Esophagus muscularis mucosa (tissue), 4 donors: ENCODE results near the gene BAIAP2. TPM values are rescaled to one million over a fixed set of nuclear protein-coding genes. Genes with fewer than 3 reads are reported as not detected.

Experiments used
- DNase-seq: peaks from one replicate; pipeline ENCODE4 v3.0.0-alpha.2; 2017; ENCODE audit errors: extremely low spot score
- H3K27ac ChIP-seq, 4 donors: fragments of 200-600 bp; sonication (generic); replicated peaks in 1 of 4; 1 replicate in 3 of 4; 2 replicates in 1 of 4; pipeline ENCODE4 v1.5.1; 2016 to 2019; ENCODE audit warnings: mild to moderate bottlenecking in 1 of 4
- H3K27me3 ChIP-seq, 4 donors: fragments of 200-600 bp; sonication (generic); one replicate each; pipeline versions ENCODE4 v1.5.1 to v1.6.0; 2016 to 2019
- H3K36me3 ChIP-seq, 4 donors: fragments of 200-600 bp; sonication (generic); one replicate each; pipeline ENCODE4 v1.5.1; 2016 to 2019
- H3K4me1 ChIP-seq, 4 donors: fragments of 200-600 bp; sonication (generic); one replicate each; pipeline ENCODE4 v1.5.1; 2016 to 2019
- H3K4me3 ChIP-seq, 4 donors: fragments of 200-600 bp; sonication (generic); 1 replicate in 2 of 4; 2 replicates in 2 of 4; pipeline ENCODE4 v1.5.1; 2016 to 2019; ENCODE audit warnings: mild to moderate bottlenecking in 4 of 4, moderate library complexity in 1 of 4
- H3K9me3 ChIP-seq, 4 donors: fragments of 200-600 bp; sonication (generic); 1 replicate in 3 of 4; 2 replicates in 1 of 4; pipeline ENCODE4 v1.5.1; 2016 to 2019
- CTCF ChIP-seq, 3 experiments: fragments of 200-600 bp in 2 of 3; fragments of 450-650 bp in 1 of 3; sonication (generic) in 2 of 3; IDR thresholded peaks; one replicate each; pipeline ENCODE4 v1.5.1; 2017 to 2019; ENCODE audit warnings: antibody characterized with exemption in 3 of 3, mild to moderate bottlenecking in 2 of 3, moderate library complexity in 1 of 3
- EP300 ChIP-seq: sonication (generic); formaldehyde crosslinking; IDR thresholded peaks from one replicate; pipeline ENCODE4 v1.6.1; 2017; ENCODE audit warnings: antibody characterized with exemption
- POLR2A ChIP-seq: fragments of 450-650 bp; IDR thresholded peaks from one replicate; pipeline ENCODE4 v1.6.1; 2017; ENCODE audit warnings: antibody characterized with exemption, moderate library complexity, mild to moderate bottlenecking, low read depth
- POLR2AphosphoS5 ChIP-seq, 2 donors: sonication (generic); formaldehyde crosslinking; IDR thresholded peaks; one replicate each; pipeline ENCODE4 v1.6.1; 2017; ENCODE audit warnings: antibody characterized with exemption in 2 of 2
- WGBS: methylation state at CpG from one replicate; pipeline ENCODE4 v1.1.5; 2018; 5-methylcytosine and 5-hydroxymethylcytosine counted together
- intact Hi-C: fragments of 100-400 bp; cut with DNase I; formaldehyde crosslinking; loops from one replicate; pipeline ENCODE4 v1.15.1; 2023
- total RNA-seq, 4 donors: library from RNA; depleted of rRNA; stranded (reverse); fragments of >200 nt; gene quantifications; one replicate each; pipeline versions ENCODE4 v1.1.0 to v1.2.1, GENCODE V29; 2016

The BAIAP2 gene
- total RNA-seq, 4 donors from 2014 or later: 31.1 to 54.5 (median 36.7) TPM

- intact Hi-C loops: no loop called here
- H3K9me3 ChIP-seq: peaks cover 0 to 9% (median 2%) of the 10 kb centered on the region in 4 donors
- 89% methylated on average over 14 of the region's 14 CpGs for WGBS
- peaks cover 0 to 21% (median 6%) of the 10 kb centered on the region in 4 donors for H3K27me3 ChIP-seq
- no peak overlapping the region for H3K27ac ChIP-seq
- no peak for DNase-seq
- peaks cover 4 to 7% (median 6%) of the 10 kb centered on the region in 4 donors for H3K4me1 ChIP-seq
- no peaks in the 10 kb centered on the region for H3K36me3 ChIP-seq
- TF ChIP-seq CTCF (IDR thresholded peaks at IDR 0.05) (no peak), EP300 (no peak), POLR2A (no peak), POLR2AphosphoS5 (IDR thresholded peaks at IDR 0.05) (no peak)
- H3K4me3 ChIP-seq: no peak overlapping the region
Observed at GRCh38 chr17:81009136-81009535, 25.8 kb upstream of the BAIAP2 start.

GRCh38 chr17:81010935-81011334, 24.0 kb upstream of the BAIAP2 start:
- no peaks in the 10 kb centered on the region for H3K4me1 ChIP-seq
- DNase-seq: no peak
- H3K36me3 ChIP-seq: no peaks in the 10 kb centered on the region
- no peak overlapping the region for H3K4me3 ChIP-seq
- TF ChIP-seq CTCF (IDR thresholded peaks at IDR 0.05) (no peak), POLR2A (no peak), POLR2AphosphoS5 (IDR thresholded peaks at IDR 0.05) (no peak), EP300 (no peak)
- peaks cover 0 to 9% (median 2%) of the 10 kb centered on the region in 4 donors for H3K9me3 ChIP-seq
- intact Hi-C loops: no loop called here
- peaks cover 0 to 3% (median 0%) of the 10 kb centered on the region in 4 donors for H3K27me3 ChIP-seq
- WGBS: 84% methylated on average over 2 of the region's 2 CpGs
- no peak overlapping the region for H3K27ac ChIP-seq

- DNase-seq: no peak
- intact Hi-C loops: no loop called here
- Histone ChIP-seq H3K4me3 (no peak overlapping the region), H3K9me3 (peaks cover 0 to 9% (median 2%) of the 10 kb centered on the region in 4 donors), H3K27ac (no peak overlapping the region), H3K4me1 (no peaks in the 10 kb centered on the region), H3K36me3 (no peaks in the 10 kb centered on the region), H3K27me3 (no peaks in the 10 kb centered on the region)
- 74% methylated on average over 3 of the region's 3 CpGs for WGBS
- TF ChIP-seq EP300: no peak
- TF ChIP-seq CTCF (IDR thresholded peaks at IDR 0.05): no peak
- no peak for TF ChIP-seq POLR2A
- TF ChIP-seq POLR2AphosphoS5 (IDR thresholded peaks at IDR 0.05): no peak
Observed at GRCh38 chr17:81011951-81012350, 23.0 kb upstream of the BAIAP2 start.

- no peaks in the 10 kb centered on the region for H3K36me3 ChIP-seq
- no peak overlapping the region for H3K4me3 ChIP-seq
- intact Hi-C loops: no loop called here
- no peaks in the 10 kb centered on the region for H3K27me3 ChIP-seq
- WGBS: 86% methylated on average over 10 of the region's 13 CpGs
- TF ChIP-seq POLR2AphosphoS5 (IDR thresholded peaks at IDR 0.05) (no peak), POLR2A (no peak), CTCF (IDR thresholded peaks at IDR 0.05) (no peak), EP300 (no peak)
- H3K4me1 ChIP-seq: peaks cover 3 to 6% (median 5%) of the 10 kb centered on the region in 4 donors
- H3K9me3 ChIP-seq: peaks cover 0 to 9% (median 2%) of the 10 kb centered on the region in 4 donors
- no peak for DNase-seq
- H3K27ac ChIP-seq: no peak overlapping the region
Observed at GRCh38 chr17:81012574-81013447, 22.1 kb upstream of the BAIAP2 start.
